Esophagus squamous epithelium (tissue), 4 donors: ENCODE data around the gene KCNE4.

Experiments used
- CTCF ChIP-seq, 6 experiments: fragments of 450-650 bp in 4 of 6; fragments of 200-600 bp in 2 of 6; sonication (generic) in 2 of 6; IDR thresholded peaks; one replicate each; pipeline ENCODE4 v1.5.1; 2016 to 2019; ENCODE audit warnings: antibody characterized with exemption in 6 of 6, mild to moderate bottlenecking in 4 of 6, moderate library complexity in 4 of 6
- POLR2A ChIP-seq, 4 donors: fragments of 450-650 bp; IDR thresholded peaks; one replicate each; pipeline ENCODE4 v1.6.1; 2017; ENCODE audit warnings: antibody characterized with exemption in 4 of 4, mild to moderate bottlenecking in 4 of 4, moderate library complexity in 3 of 4

GRCh38 chr2:223078482-223078881, 26.5 kb downstream of the KCNE4 start:
- TF ChIP-seq POLR2A (IDR thresholded peaks at IDR 0.05) (no peak), CTCF (IDR thresholded peaks at IDR 0.05) (no peak)
